LNCAP (cell line): ENCODE data around the gene POLR2L.

ENCODE experiments used
- TF ChIP-seq, protein P1 (sequence below): fragments of 450-650 bp; IDR thresholded peaks from 2 replicates; pipeline ENCODE4 v1.5.1; 2017; ENCODE audit warnings: mild to moderate bottlenecking

Gene POLR2L

DNA sequence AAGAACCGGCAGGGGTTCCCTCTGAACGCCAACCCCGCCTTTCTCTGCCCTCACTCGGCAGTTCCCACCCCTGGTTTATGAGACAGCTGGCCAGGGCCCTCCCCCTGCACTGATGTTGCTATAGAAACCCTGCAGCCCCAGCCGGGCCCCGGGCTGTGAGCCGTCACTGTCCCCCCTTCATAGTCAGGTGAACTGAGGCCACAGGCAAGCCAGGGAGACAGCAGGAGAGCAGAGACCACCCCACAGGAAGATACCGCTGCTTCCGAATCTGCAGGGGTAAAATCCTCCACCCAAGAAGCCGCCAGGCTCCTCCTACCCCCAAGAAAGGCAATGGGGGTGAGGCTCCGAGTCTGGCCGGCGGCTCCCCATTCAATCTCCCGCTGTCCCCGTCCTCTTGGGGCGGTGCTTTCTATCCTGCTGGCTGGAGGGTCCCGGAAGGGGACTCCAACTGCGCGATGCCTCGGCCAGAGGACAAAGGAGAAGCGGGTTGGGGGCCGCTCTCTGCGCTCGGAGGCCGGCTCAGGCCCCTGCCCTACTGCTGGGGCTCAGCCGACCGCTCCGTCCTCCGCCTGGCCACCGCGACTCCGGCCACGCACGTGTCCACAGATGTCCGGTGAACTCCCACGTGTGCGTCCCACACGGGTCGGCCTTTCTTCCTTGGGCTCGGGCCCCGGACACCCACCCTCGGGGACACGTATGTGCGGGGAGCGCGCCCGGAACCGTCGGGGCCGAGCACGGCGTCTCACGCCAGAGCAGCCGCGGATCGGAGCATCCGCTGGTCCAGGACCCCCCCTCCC is 44.8 kb downstream of the POLR2L start:
- TF ChIP-seq, protein P1, sequence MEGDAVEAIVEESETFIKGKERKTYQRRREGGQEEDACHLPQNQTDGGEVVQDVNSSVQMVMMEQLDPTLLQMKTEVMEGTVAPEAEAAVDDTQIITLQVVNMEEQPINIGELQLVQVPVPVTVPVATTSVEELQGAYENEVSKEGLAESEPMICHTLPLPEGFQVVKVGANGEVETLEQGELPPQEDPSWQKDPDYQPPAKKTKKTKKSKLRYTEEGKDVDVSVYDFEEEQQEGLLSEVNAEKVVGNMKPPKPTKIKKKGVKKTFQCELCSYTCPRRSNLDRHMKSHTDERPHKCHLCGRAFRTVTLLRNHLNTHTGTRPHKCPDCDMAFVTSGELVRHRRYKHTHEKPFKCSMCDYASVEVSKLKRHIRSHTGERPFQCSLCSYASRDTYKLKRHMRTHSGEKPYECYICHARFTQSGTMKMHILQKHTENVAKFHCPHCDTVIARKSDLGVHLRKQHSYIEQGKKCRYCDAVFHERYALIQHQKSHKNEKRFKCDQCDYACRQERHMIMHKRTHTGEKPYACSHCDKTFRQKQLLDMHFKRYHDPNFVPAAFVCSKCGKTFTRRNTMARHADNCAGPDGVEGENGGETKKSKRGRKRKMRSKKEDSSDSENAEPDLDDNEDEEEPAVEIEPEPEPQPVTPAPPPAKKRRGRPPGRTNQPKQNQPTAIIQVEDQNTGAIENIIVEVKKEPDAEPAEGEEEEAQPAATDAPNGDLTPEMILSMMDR, result no peak

DNA sequence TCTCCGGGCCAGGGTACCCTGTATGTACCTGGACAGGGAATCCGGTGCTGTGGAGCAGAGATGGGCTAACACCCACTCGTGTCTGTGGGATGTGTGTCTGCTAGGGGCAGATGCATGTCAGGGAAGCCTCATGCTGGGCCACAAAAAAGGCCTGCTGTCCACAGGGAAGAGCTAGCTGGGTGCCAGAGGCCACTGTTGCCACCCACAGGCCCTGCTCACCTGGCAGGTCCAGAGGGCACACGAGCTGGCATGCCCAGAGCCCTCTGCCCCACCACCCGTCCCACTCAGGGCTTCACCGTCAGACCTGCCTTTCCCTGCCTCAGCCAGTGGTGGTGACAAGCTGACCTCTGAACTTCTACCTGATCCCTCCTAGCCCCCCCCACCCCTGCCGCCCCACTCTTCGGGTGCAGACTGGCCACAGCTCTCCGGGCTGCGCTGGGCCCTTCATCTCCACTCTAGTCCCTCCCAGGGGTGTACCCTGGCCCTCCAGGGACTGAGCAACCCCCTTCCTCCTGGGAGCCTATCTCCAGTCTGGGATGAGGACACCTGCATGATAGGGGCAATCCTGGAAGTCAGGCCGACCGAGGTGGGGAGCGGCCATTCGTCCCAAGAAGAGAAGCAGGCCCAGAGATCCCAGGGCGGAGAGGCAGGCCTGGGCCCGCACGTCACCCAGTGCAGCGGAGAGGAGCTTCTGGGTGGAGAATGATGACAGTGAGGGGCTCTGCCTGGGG is 45.6 kb downstream of the POLR2L start:
- TF ChIP-seq, protein P1, result no peak

DNA sequence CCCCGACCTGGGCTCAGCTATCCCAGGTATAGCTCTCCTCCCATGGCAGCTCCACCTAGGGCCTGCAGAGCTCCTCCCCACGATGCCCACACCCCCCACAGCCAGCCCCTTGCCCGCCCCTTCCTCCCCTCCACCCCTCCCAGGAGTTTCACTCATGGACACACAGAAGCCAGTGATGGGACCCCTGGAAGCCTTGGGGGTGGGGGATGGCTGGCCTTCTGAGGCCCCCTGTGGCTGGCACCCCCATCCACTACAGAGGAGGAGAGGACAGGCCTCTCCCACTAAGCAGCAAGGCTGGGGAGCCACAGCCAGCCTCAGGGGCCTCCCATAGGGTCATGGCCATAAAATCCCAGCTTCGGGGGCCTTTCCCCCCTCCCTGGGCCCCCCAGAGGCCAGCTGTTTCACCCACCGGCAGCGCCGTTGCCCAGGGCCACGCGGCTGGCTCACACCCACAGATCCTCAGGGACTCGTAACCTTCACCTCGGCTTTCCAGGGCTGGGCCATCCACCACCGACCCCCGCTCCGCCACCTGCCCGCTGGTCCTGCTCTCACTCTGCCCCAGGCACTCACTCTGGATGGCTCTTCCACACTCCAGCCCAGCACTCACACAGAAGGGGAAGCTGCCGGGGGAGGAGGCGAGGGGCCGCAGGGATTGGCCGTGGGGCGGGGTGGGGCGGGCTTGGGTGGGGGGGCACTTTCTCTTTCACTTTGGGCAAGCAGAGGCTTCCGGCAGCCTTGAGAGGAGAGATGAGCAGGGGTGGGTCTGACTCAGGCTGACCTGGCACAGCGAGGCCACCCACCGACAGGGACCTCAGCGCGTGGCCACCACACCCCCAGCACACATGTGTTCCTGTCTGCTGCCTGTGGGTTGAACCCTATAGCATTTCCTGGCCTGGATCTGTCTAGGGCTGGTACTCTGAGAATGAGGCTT is 46.4 kb downstream of the POLR2L start:
- TF ChIP-seq, protein P1, result no peak

DNA sequence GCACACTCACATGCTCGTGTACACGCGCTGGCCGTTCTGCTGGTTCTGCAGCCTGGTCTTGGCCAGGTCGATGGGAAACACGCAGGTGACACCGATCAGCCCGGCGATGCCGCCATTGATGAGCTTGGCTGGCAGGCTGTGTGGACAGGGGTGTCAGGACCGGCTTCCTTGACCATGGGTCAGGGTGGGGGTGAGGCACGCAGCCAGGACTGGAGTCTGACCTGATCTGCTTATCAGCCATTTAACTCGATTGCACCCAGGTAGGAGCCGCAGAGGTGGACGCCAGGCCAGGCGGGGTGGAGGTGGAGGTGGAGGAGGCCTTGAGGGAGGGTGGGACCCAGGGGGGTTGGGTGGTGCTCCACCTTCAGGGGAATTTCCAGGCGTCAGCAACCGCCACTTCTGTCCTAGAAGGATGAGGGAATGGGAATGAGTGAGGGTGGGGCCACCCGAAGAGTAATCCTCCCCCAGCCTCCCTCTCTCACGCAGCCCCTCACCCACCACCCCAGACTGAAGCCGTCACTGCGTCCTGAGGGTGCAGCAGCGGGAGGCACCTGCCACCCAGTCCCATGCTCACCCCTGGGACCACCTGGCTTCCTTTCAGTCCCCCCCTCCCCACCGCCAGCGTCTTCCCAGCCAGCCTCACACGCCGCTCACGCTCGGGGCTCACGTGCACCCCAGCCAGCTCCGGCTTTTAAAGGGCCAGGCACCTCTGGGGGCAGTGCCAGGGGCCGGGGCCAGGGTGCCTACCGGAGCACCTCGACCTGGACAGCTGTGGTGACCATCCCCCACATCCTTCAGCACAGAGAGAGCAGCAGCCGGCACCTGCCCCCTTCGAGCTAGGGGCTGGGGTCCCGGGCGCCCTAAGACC is 47.3 kb downstream of the POLR2L start:
- TF ChIP-seq, protein P1, result no peak

DNA sequence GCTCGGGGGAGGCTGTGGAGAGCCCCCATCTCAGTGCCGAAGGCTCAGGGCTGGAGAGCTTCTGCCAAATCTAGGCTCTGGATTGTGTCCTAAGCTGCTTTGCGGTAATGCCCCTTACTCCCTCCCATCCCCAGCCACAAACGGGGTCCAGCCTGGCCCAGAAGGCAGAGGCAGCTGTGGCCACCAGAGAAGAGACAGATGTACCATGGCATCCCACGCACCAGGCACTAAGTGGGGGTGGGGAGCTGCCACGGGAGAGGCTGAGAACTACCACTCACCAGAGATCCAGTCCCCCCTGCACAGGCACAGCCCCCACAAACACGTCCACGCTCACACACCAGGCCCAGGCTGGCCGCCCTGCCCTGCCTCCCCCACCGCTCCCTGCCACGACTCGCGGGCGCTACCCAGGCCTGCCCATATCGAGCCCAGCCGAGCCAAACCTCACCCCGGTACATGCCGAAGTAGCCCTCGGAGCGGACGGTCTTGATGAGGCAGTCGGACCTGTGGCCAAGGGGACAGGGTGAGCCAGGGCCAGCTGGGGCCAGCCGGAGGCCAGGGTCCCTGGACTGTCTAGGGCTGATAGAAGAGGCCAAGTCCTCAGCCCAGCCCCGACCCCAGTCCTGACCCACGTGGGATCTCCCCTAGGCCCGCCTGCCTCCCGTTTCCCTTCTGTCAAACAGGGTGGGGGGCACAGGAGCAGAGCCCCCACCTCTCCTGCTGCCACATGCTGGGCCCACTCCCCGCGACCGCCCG is 48.1 kb downstream of the POLR2L start:
- TF ChIP-seq, protein P1, result no peak

DNA sequence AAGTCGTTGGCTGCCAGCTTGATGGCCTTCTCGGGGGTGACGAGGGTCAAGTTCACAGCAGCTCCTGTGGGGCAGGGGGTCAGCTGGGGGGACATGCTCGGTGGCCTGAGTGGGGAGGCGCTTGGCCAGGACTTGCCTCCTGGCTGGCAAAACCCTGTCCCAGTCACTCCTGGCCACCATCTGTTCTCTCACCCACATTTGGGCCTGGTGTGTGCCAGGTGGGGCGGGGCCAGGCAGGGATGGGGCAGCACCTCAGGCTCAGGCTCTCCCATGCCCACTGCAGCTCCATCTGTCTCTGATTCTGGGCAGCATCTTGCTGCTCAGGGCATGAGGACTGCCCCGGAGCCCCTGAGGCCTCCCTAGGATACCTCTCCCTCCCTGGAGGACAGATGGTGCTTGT is 48.8 kb downstream of the POLR2L start:
- TF ChIP-seq, protein P1, result no peak
